Measurements from ENCODE around the gene SERPINA5. TPM values are rescaled to one million over a fixed set of nuclear protein-coding genes. Genes with fewer than 3 reads are reported as not detected.

SERPINA5 gene
- total and polyA plus RNA-seq, 10 of the 15 experiments (the other 5 are each of a cell fraction or from before 2014, with no cell fraction given) = 0.90 TPM; not detected in 9

- no peaks in the 10 kb centered on the region for H3K79me2 ChIP-seq (ENCODE audit: control insufficient read depth, insufficient read depth, low read length)
- ChIA-PET RAD21 (ENCODE audit: unreplicated experiment) (no interaction called here), SMC1A (ENCODE audit: uncharacterized antibody, unreplicated experiment) (no interaction called here), CTCF (no interaction called here), POLR2A (no interaction called here)
- FAIRE-seq = no peak
- in situ Hi-C loops (cut with MboI) = loop anchor here (5.0 kb wide), 1 partner anchor 115 kb away; no protein-coding TSS in a partner anchor
- H3K4me1 ChIP-seq (ENCODE audit: control insufficient read depth, insufficient read depth, low read length) = no peaks in the 10 kb centered on the region
- no peak for ATAC-seq
- H3K9me3 ChIP-seq (replicated peaks; ENCODE audit: control insufficient read depth, insufficient read depth, low read length) = no peaks in the 10 kb centered on the region; the same call in 2 of the 3 replicates
- WGBS (ENCODE audit: insufficient coverage, insufficient replicate concordance, low lambda C conversion rate, missing lambda C conversion rate) = 53% methylated on average over 8 of the region's 8 CpGs
- H3K9ac ChIP-seq (ENCODE audit: control insufficient read depth, insufficient read depth, low read length) = no peak overlapping the region
- peaks cover 0 to 8% of the 10 kb centered on the region in 2 experiments; a peak in 2 of 4 replicates for H3K27me3 ChIP-seq (replicated peaks in 1 of 2; ENCODE audit: control insufficient read depth in 2 of 2, insufficient read depth in 2 of 2, low read length in 1 of 2)
- no peak for DNase-seq (ENCODE audit: low read depth, low spot score)
- no peak overlapping the region for H3K4me2 ChIP-seq (ENCODE audit: control insufficient read depth, insufficient read depth)
- no peak overlapping the region for H2AFZ ChIP-seq (ENCODE audit: control insufficient read depth, low read depth, low read length)
- no peak overlapping the region for H3K4me3 ChIP-seq
- no peaks in the 10 kb centered on the region for H3K36me3 ChIP-seq (ENCODE audit: control insufficient read depth in 2 of 2, insufficient read depth in 2 of 2, low read length in 1 of 2)
- no TSS peak for BruUV-seq (replicated peaks)
- TF ChIP-seq SPI1 (IDR thresholded peaks at IDR 0.05; ENCODE audit: borderline replicate concordance, insufficient read depth, low read depth, low read length) = no peak
- no peak for TF ChIP-seq BACH1 (IDR thresholded peaks at IDR 0.05; ENCODE audit: borderline replicate concordance)
- no peak for TF ChIP-seq HSF1 (IDR thresholded peaks at IDR 0.05; ENCODE audit: low read depth, low read length)
- no peak for TF ChIP-seq NFYA (IDR thresholded peaks at IDR 0.05; ENCODE audit: borderline replicate concordance, low read depth, low read length)
- TF ChIP-seq ATF7 (IDR thresholded peaks at IDR 0.05; ENCODE audit: low read depth) = no peak
- no peak for TF ChIP-seq TCF7 (IDR thresholded peaks at IDR 0.05; ENCODE audit: borderline replicate concordance)
- TF ChIP-seq ZBED1 (IDR thresholded peaks at IDR 0.05; ENCODE audit: borderline replicate concordance) = no peak
- TF ChIP-seq PAX8 (IDR thresholded peaks at IDR 0.05) = no peak
- no peak for TF ChIP-seq CTCF (IDR thresholded peaks at IDR 0.05 in 2 of 3, conservative IDR thresholded peaks at IDR 0.05 in 1 of 3; ENCODE audit: control insufficient read depth in 2 of 3, extremely low read depth in 1 of 3, insufficient read depth in 1 of 3, low read depth in 3 of 3, low read length in 3 of 3)
- no peak for TF ChIP-seq FOXK2 (IDR thresholded peaks at IDR 0.05)
- no peak overlapping the region for H3K27ac ChIP-seq (ENCODE audit: control insufficient read depth, insufficient read depth)
- intact Hi-C loops (cut with micrococcal nuclease; ENCODE audit: unreplicated experiment) = no loop called here
- no peaks in the 10 kb centered on the region for H4K20me1 ChIP-seq (ENCODE audit: control insufficient read depth, insufficient read depth)
Measured at GRCh38 chr14:94547151-94547680, 34.0 kb upstream of the SERPINA5 start.
